ENCODE results near the gene ACACB. TPM values are rescaled to one million over a fixed set of nuclear protein-coding genes. Genes with fewer than 3 reads are reported as not detected.

Gene ACACB
- total RNA-seq, 1 experiment from 2014 or later, result 1.0 TPM

DNA sequence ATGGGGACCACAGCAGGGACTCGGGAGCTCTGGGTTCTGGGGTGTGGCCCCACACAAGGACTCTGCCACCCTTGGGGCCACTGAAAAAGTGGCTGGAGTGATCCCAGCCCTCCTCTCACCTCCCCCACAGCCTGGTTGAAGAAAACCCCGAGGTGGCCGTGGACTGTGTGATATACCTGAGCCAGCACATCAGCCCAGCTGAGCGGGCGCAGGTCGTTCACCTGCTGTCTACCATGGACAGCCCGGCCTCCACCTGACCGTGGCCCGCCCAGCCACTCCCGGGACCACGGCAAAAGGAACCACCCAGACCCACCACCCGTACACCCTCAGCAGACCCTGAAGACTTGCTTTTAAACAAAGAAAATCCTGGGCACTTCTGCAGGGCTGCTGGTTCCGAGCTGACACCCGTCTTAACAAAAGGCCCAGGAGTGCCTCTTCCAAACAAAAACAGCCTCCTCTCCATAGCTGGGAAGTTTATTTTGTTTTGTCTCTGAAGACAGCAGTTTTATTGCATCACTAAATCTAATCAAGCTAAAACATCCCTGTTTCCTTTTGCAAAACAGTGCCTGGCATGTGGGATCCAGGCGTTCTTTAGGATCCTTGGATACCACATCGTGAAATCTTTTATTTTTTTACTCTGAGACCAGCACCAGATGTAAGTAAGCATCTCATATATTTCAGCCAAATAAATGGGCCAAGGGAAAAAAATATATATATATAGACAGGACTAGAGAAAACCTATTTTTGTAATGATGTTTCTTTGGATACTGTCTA is 149.9 kb downstream of the ACACB start:
- DNase-seq (ENCODE audit: unreplicated experiment), result no peak
- Mint-ChIP-seq H3K4me3 (ENCODE audit: unreplicated experiment) (no peak overlapping the region), H3K36me3 (ENCODE audit: insufficient read depth, unreplicated experiment) (no peaks in the 10 kb centered on the region), H3K27me3 (ENCODE audit: insufficient read depth, unreplicated experiment) (no peaks in the 10 kb centered on the region), H3K27ac (ENCODE audit: low read depth, unreplicated experiment) (no peak overlapping the region), H3K9me3 (ENCODE audit: unreplicated experiment) (peaks cover 8% of the 10 kb centered on the region), H3K4me1 (ENCODE audit: insufficient read depth, unreplicated experiment) (peaks cover 8% of the 10 kb centered on the region)
- BruUV-seq (replicated peaks), result no TSS peak
- TF ChIP-seq, protein P1, sequence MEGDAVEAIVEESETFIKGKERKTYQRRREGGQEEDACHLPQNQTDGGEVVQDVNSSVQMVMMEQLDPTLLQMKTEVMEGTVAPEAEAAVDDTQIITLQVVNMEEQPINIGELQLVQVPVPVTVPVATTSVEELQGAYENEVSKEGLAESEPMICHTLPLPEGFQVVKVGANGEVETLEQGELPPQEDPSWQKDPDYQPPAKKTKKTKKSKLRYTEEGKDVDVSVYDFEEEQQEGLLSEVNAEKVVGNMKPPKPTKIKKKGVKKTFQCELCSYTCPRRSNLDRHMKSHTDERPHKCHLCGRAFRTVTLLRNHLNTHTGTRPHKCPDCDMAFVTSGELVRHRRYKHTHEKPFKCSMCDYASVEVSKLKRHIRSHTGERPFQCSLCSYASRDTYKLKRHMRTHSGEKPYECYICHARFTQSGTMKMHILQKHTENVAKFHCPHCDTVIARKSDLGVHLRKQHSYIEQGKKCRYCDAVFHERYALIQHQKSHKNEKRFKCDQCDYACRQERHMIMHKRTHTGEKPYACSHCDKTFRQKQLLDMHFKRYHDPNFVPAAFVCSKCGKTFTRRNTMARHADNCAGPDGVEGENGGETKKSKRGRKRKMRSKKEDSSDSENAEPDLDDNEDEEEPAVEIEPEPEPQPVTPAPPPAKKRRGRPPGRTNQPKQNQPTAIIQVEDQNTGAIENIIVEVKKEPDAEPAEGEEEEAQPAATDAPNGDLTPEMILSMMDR (IDR thresholded peaks at IDR 0.05; ENCODE audit: unreplicated experiment), result no peak
- CTCF ChIA-PET, result interaction anchor here (0.6 to 9.6 kb wide), 6 partner anchors 11 to 131 kb away, joined by 3 to 125 read pairs (median 70); no protein-coding TSS in a partner anchor
- POLR2A ChIA-PET, result no interaction called here
- intact Hi-C loops (cut with micrococcal nuclease), result no loop called here

DNA sequence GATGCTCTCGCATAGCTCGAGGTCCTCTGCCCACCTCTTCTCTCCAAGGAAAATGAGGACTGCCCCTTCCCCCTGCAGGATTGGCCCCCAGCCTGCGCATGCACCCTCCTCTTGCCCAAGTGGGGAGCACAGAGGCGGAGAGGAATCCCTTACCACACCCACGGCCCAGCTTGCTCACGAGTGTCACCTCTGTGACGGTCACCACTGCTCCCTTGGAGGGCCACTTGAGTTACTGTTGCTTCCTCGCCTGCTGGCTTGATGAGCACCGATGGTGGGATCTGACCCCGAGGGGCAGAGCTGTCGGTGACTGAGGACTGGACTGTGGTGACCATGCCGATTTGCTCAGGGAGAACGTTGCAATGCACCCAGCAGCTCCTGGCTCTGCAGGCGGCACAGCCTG is 151.0 kb downstream of the ACACB start:
- intact Hi-C loops (cut with micrococcal nuclease), result no loop called here
- Mint-ChIP-seq H3K27me3 (ENCODE audit: insufficient read depth, unreplicated experiment) (no peaks in the 10 kb centered on the region), H3K27ac (ENCODE audit: low read depth, unreplicated experiment) (no peak overlapping the region), H3K4me1 (ENCODE audit: insufficient read depth, unreplicated experiment) (peaks cover 8% of the 10 kb centered on the region), H3K36me3 (ENCODE audit: insufficient read depth, unreplicated experiment) (no peaks in the 10 kb centered on the region), H3K4me3 (ENCODE audit: unreplicated experiment) (no peak overlapping the region), H3K9me3 (ENCODE audit: unreplicated experiment) (peaks cover 8% of the 10 kb centered on the region)
- no peak for DNase-seq (ENCODE audit: unreplicated experiment)
- CTCF ChIA-PET, result interaction anchor here (0.6 to 9.6 kb wide), 4 partner anchors 10 to 130 kb away, joined by 3 to 116 read pairs (median 57); no protein-coding TSS in a partner anchor
- no TSS peak for BruUV-seq (replicated peaks)
- POLR2A ChIA-PET, result no interaction called here
- TF ChIP-seq, protein P1 (IDR thresholded peaks at IDR 0.05; ENCODE audit: unreplicated experiment), result no peak

DNA sequence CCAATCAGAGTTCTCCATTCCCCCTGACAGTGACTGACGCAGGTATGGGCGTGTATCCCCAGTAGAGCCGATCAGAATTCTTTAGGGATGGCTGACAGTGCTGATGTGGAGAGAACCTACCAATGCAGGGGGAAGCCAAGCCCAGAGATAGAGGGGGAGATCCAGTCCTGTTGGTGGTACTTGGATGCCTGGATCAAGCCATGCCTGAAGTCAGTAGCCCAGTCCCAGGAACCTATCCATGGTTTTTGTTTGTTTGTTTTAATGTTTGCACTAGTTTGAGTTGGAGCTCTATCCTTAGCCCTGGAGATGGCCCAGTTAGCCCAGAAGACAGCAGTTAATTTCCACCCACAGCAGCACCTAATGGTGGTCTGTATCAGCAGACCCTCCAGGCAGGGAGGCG is 152.5 kb downstream of the ACACB start:
- intact Hi-C loops (cut with micrococcal nuclease), result no loop called here
- peaks cover 9% of the 10 kb centered on the region for H3K27me3 Mint-ChIP-seq (ENCODE audit: insufficient read depth, unreplicated experiment)
- DNase-seq (ENCODE audit: unreplicated experiment), result no peak
- H3K36me3 Mint-ChIP-seq (ENCODE audit: insufficient read depth, unreplicated experiment), result no peaks in the 10 kb centered on the region
- H3K4me1 Mint-ChIP-seq (ENCODE audit: insufficient read depth, unreplicated experiment), result peaks cover 8% of the 10 kb centered on the region
- TF ChIP-seq, protein P1 (IDR thresholded peaks at IDR 0.05; ENCODE audit: unreplicated experiment), result no peak
- ChIA-PET CTCF (interaction anchor here (0.6 to 9.6 kb wide), 4 partner anchors 11 to 125 kb away, joined by 3 to 111 read pairs (median 4); no protein-coding TSS in a partner anchor), POLR2A (no interaction called here)
- H3K9me3 Mint-ChIP-seq (ENCODE audit: unreplicated experiment), result peaks cover 8% of the 10 kb centered on the region
- no TSS peak for BruUV-seq (replicated peaks)
- H3K27ac Mint-ChIP-seq (ENCODE audit: low read depth, unreplicated experiment), result no peak overlapping the region
- no peak overlapping the region for H3K4me3 Mint-ChIP-seq (ENCODE audit: unreplicated experiment)

DNA sequence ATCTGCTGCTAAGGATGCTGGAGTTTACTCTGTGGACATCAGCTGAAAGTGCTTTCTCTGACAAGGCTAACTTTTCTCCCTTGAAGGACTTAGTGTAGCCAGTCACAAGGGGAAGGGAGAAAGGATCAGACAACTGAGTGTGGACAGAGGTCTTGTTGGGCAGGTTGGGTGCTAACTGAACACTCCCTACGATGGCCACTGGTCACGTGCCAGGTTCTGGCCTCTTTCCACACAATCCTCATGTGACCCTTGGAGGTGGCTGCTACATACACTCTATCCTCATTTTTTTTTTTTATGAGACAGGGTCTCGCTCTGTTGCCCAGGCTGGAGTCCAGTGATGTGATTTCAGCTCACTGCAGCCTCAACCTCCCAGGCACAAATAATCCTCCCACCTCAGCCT is 153.0 kb downstream of the ACACB start:
- ChIA-PET CTCF (interaction anchor here (0.6 to 9.6 kb wide), 4 partner anchors 10 to 125 kb away, joined by 3 to 111 read pairs (median 4); no protein-coding TSS in a partner anchor), POLR2A (no interaction called here)
- TF ChIP-seq, protein P1 (IDR thresholded peaks at IDR 0.05; ENCODE audit: unreplicated experiment), result no peak
- BruUV-seq (replicated peaks), result no TSS peak
- H3K27me3 Mint-ChIP-seq (ENCODE audit: insufficient read depth, unreplicated experiment), result peaks cover 12% of the 10 kb centered on the region
- DNase-seq (ENCODE audit: unreplicated experiment), result no peak
- H3K36me3 Mint-ChIP-seq (ENCODE audit: insufficient read depth, unreplicated experiment), result no peaks in the 10 kb centered on the region
- H3K4me1 Mint-ChIP-seq (ENCODE audit: insufficient read depth, unreplicated experiment), result peaks cover 3% of the 10 kb centered on the region
- H3K4me3 Mint-ChIP-seq (ENCODE audit: unreplicated experiment), result no peak overlapping the region
- peaks cover 8% of the 10 kb centered on the region for H3K9me3 Mint-ChIP-seq (ENCODE audit: unreplicated experiment)
- intact Hi-C loops (cut with micrococcal nuclease), result no loop called here
- H3K27ac Mint-ChIP-seq (ENCODE audit: low read depth, unreplicated experiment), result no peak overlapping the region

All from MCF 10A (cell line).